Heart right ventricle (tissue), 16 donors: ENCODE measurements around the gene TWIST2. TPM values are rescaled to one million over a fixed set of nuclear protein-coding genes. Genes with fewer than 3 reads are reported as not detected.

ENCODE experiments used
- ATAC-seq, 8 donors: fragments of 200-7000 bp; cut with Tn5 transposase; one replicate each; pipeline ENCODE4 v1.9.1; 2020; ENCODE audit warnings: mild to moderate bottlenecking in 8 of 8, moderate library complexity in 8 of 8, moderate number of reproducible peaks in 1 of 8
- DNase-seq, 2 donors: peaks; one replicate each; pipeline ENCODE4 v3.0.0-alpha.2; 2020
- H3K27ac ChIP-seq, 10 donors: fragments of 200-600 bp; sonication (generic) in 2 of 10; one replicate each; pipeline versions ENCODE4 v1.5.0 to v1.8.0; 2020 to 2022; ENCODE audit warnings: mild to moderate bottlenecking in 3 of 10
- H3K27me3 ChIP-seq, 7 donors: fragments of 200-600 bp; one replicate each; pipeline ENCODE4 v1.8.0; 2021 to 2022; ENCODE audit warnings: mild to moderate bottlenecking in 2 of 7
- H3K36me3 ChIP-seq, 9 donors: fragments of 200-600 bp; sonication (generic) in 1 of 9; one replicate each; pipeline versions ENCODE4 v1.5.0 to v1.8.0; 2020 to 2022; ENCODE audit warnings: mild to moderate bottlenecking in 2 of 9
- H3K4me1 ChIP-seq, 9 donors: fragments of 200-600 bp; sonication (generic) in 1 of 9; one replicate each; pipeline versions ENCODE4 v1.5.0 to v1.8.0; 2020 to 2022; ENCODE audit warnings: mild to moderate bottlenecking in 4 of 9
- H3K4me3 ChIP-seq, 10 donors: fragments of 200-600 bp; sonication (generic) in 2 of 10; one replicate each; pipeline versions ENCODE4 v1.5.0 to v1.8.0; 2020 to 2022; ENCODE audit warnings: mild to moderate bottlenecking in 7 of 10, moderate library complexity in 2 of 10
- H3K9me3 ChIP-seq, 11 donors: fragments of 200-600 bp in 10 of 11; sonication (generic) in 2 of 11; one replicate each; pipeline versions ENCODE4 v1.5.0 to v1.8.0; 2013 to 2022; ENCODE audit warnings: mild to moderate bottlenecking in 2 of 11, control low read depth in 1 of 11, moderate library complexity in 1 of 11
- WGBS, 2 donors: extraction: QIAGEN DNeasy Blood & Tissue Kit; methylation state at CpG; one replicate each; pipeline ENCODE4 v1.1.7; 2013; ENCODE audit warnings: inconsistent platforms in 1 of 2; 5-methylcytosine and 5-hydroxymethylcytosine counted together
- intact Hi-C, 10 donors: fragments of 100-400 bp; cut with DNase I; formaldehyde crosslinking; loops; one replicate each; pipeline versions ENCODE4 v1.11.1 to v1.14.2; 2022
- polyA plus RNA-seq, 2 donors: library from polyadenylated mRNA; stranded (reverse); fragments of 200-250 nt; gene quantifications; one replicate each; pipeline ENCODE4 v1.2.3, GENCODE V29; 2013
- total RNA-seq, 10 donors: library from RNA; stranded (reverse); fragmentation: NEBNext Ultra II Directional in 3 of 10; extraction: Animal tissue kit (Norgen Biotek cat#: 25700) in 3 of 10; gene quantifications; one replicate each; pipeline versions ENCODE4 v1.2.1 to v1.2.4, GENCODE V29; 2021 to 2023
- TF ChIP-seq, protein P1 (sequence below), 9 donors: fragments of 200-600 bp; sonication (generic) in 2 of 9; IDR thresholded peaks; one replicate each; pipeline versions ENCODE4 v1.5.0 to v1.8.0; 2021 to 2022; ENCODE audit warnings: antibody characterized with exemption in 9 of 9, mild to moderate bottlenecking in 5 of 9, moderate library complexity in 1 of 9
- donor health status: Arrhythmogenic right ventricular cardiomyopathy.
- donor health status: ischemic (EF 13 %, LVEDD 7.1; RV severe dilation, severe dysfunction).
- donor health status: healthy with polysubstance abuse.
- donor health status: DM: no; HTN: yes; CAD: no.
- donor health status: DM: no; HTN: no; CAD: no.
- donor health status: ischemic (EF 25% LVEDD 6.9; RV normal size, moderate dysfunction).
- donor health status: ischemic (EF 25% LVEDD 5.7; RV mildly dilated, moderate dysfunction).
- donor health status: healthy.
- donor health status: DM: yes; HTN: yes; CAD: no.
- donor health status: Ischemic cardiomyopathy.
- donor health status: ischemic (EF 35%, LVEDD 5.7; RV mildly dilated, moderate dysfunction).
- donor health status: nonischemic (EF 11% LVEDD 7.7; RV severe dilation, severe dysfunction).
- donor health status: DM: yes; HTN: yes; CAD: no.
- donor health status: PGD.
- donor health status: ischemic (EF 29% LVEDD 5.4; RV normal size, mild dysfunction).
- donor health status: nonischemic (EF 23%, LVEDD 6.1; RV moderate dilation, normal function).

The TWIST2 gene
- total and polyA plus RNA-seq, 12 donors = 0.19 to 3.5 (median 1.1) TPM

- H3K4me1 ChIP-seq = no peaks in the 10 kb centered on the region
- H3K4me3 ChIP-seq = no peak overlapping the region
- 68 to 72% methylated on average over 3 of the region's 3 CpGs for WGBS, 2 donors
- TF ChIP-seq, protein P1, sequence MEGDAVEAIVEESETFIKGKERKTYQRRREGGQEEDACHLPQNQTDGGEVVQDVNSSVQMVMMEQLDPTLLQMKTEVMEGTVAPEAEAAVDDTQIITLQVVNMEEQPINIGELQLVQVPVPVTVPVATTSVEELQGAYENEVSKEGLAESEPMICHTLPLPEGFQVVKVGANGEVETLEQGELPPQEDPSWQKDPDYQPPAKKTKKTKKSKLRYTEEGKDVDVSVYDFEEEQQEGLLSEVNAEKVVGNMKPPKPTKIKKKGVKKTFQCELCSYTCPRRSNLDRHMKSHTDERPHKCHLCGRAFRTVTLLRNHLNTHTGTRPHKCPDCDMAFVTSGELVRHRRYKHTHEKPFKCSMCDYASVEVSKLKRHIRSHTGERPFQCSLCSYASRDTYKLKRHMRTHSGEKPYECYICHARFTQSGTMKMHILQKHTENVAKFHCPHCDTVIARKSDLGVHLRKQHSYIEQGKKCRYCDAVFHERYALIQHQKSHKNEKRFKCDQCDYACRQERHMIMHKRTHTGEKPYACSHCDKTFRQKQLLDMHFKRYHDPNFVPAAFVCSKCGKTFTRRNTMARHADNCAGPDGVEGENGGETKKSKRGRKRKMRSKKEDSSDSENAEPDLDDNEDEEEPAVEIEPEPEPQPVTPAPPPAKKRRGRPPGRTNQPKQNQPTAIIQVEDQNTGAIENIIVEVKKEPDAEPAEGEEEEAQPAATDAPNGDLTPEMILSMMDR (IDR thresholded peaks at IDR 0.05) = no peak
- intact Hi-C loops = no loop called here
- DNase-seq (no peak), ATAC-seq (no peak)
- H3K27ac ChIP-seq = no peak overlapping the region
- H3K9me3 ChIP-seq = peaks cover 0 to 9% (median 0%) of the 10 kb centered on the region in 11 donors
- H3K27me3 ChIP-seq = peaks cover 0 to 39% (median 23%) of the 10 kb centered on the region in 7 donors
- no peaks in the 10 kb centered on the region for H3K36me3 ChIP-seq
These were observed 72.2 kb downstream of the TWIST2 start for GRCh38 chr2:238920053-238920452.

GRCh38 chr2:238920601-238921001 is 72.7 kb downstream of the TWIST2 start:
- Histone ChIP-seq H3K9me3 (peaks cover 0 to 4% (median 0%) of the 10 kb centered on the region in 11 donors), H3K27ac (no peak overlapping the region), H3K4me1 (no peaks in the 10 kb centered on the region), H3K4me3 (no peak overlapping the region), H3K27me3 (peaks cover 0 to 41% (median 17%) of the 10 kb centered on the region in 7 donors), H3K36me3 (no peaks in the 10 kb centered on the region)
- no peak for DNase-seq
- no peak for ATAC-seq
- 75 to 76% methylated on average over 4 of the region's 4 CpGs for WGBS, 2 donors
- TF ChIP-seq, protein P1 (IDR thresholded peaks at IDR 0.05) = no peak
- intact Hi-C loops = no loop called here

- Histone ChIP-seq H3K4me3 (no peak overlapping the region), H3K36me3 (no peaks in the 10 kb centered on the region), H3K27me3 (peaks cover 0 to 47% (median 16%) of the 10 kb centered on the region in 7 donors), H3K9me3 (no peaks in the 10 kb centered on the region), H3K4me1 (no peaks in the 10 kb centered on the region), H3K27ac (no peak overlapping the region)
- WGBS, 2 donors = 77 to 81% methylated on average over 8 of the region's 8 CpGs
- no peak for DNase-seq
- TF ChIP-seq, protein P1 (IDR thresholded peaks at IDR 0.05) = no peak
- ATAC-seq = no peak
- intact Hi-C loops = no loop called here
These were observed 73.4 kb downstream of the TWIST2 start for GRCh38 chr2:238921259-238921658.

- H3K4me1 ChIP-seq = no peaks in the 10 kb centered on the region
- no peak for ATAC-seq
- TF ChIP-seq, protein P1 (IDR thresholded peaks at IDR 0.05) = no peak
- intact Hi-C loops = no loop called here
- H3K36me3 ChIP-seq = no peaks in the 10 kb centered on the region
- peaks cover 0 to 42% (median 16%) of the 10 kb centered on the region in 7 donors for H3K27me3 ChIP-seq
- no peak overlapping the region for H3K27ac ChIP-seq
- H3K9me3 ChIP-seq = no peaks in the 10 kb centered on the region
- WGBS, 2 donors = 52 to 62% methylated on average over 15 of the region's 15 CpGs
- DNase-seq = no peak
- H3K4me3 ChIP-seq = no peak overlapping the region
These were observed 73.9 kb downstream of the TWIST2 start for GRCh38 chr2:238921681-238922319.
